Omental fat pad (tissue), 4 donors: ENCODE results near the gene MYLK. TPM values are rescaled to one million over a fixed set of nuclear protein-coding genes. Genes with fewer than 3 reads are reported as not detected.

Experiments used
- ATAC-seq: fragments of 150-250 bp; one replicate; pipeline ENCODE4 v1.9.1; 2016; ENCODE audit warnings: mild to moderate bottlenecking, moderate library complexity; ENCODE audit not compliant: low FRiP score
- DNase-seq: peaks from one replicate; pipeline ENCODE4 v3.0.0-alpha.2; 2019; ENCODE audit warnings: low spot score
- total RNA-seq, 4 donors: library from RNA; depleted of rRNA; stranded (reverse); fragments of >200 nt; gene quantifications; one replicate each; pipeline ENCODE4 v1.1.0, GENCODE V29; 2016
- TF ChIP-seq, protein P1 (sequence below), 3 donors: fragments of 450-650 bp; IDR thresholded peaks; one replicate each; pipeline ENCODE4 v1.5.1; 2016 to 2017; ENCODE audit warnings: antibody characterized with exemption in 3 of 3, mild to moderate bottlenecking in 3 of 3, moderate library complexity in 2 of 3

The MYLK gene
- total RNA-seq, 4 donors from 2014 or later = 26.8 to 188 (median 56.9) TPM

DNA sequence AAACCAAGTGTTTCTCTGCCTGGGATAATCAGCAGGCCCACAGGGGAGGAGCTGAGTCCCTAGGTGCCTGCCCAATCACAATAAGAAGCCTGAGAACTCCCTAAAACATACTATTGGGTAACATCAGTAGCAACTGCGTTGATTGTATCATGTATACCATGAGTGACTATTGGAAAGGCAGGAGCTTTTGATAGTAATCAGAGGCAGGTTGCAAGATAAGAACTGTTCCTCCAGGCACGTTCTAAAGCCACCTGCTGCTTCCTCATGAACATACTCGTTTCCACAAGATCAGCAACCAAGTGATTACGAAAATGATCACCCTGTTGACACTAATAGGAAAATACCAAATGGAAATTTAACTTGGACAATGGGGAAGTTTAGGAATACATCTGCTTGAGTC lies 6.7 kb downstream of the MYLK start:
- no peak for ATAC-seq
- DNase-seq = no peak
- TF ChIP-seq, protein P1, sequence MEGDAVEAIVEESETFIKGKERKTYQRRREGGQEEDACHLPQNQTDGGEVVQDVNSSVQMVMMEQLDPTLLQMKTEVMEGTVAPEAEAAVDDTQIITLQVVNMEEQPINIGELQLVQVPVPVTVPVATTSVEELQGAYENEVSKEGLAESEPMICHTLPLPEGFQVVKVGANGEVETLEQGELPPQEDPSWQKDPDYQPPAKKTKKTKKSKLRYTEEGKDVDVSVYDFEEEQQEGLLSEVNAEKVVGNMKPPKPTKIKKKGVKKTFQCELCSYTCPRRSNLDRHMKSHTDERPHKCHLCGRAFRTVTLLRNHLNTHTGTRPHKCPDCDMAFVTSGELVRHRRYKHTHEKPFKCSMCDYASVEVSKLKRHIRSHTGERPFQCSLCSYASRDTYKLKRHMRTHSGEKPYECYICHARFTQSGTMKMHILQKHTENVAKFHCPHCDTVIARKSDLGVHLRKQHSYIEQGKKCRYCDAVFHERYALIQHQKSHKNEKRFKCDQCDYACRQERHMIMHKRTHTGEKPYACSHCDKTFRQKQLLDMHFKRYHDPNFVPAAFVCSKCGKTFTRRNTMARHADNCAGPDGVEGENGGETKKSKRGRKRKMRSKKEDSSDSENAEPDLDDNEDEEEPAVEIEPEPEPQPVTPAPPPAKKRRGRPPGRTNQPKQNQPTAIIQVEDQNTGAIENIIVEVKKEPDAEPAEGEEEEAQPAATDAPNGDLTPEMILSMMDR (IDR thresholded peaks at IDR 0.05) = no peak

DNA sequence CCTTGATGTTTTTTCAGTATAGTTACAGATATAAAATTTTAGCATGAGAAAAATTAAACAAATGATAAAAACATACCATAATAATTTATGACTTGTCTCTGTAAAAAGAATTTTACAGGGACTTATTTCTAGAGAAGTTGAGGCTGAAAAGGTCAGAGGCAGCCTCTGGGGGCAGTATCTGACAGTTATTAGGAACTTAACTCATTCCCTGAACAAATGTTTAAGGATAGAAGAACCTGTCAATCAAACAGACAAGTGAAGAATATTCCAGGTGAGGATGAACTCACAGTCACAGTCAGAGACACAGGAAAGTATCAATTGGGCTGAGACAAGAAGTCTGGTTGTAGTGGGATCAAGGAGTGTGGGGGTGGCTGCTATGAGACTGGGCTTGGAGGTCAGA lies 7.3 kb downstream of the MYLK start:
- TF ChIP-seq, protein P1 (IDR thresholded peaks at IDR 0.05) = no peak
- DNase-seq = no peak
- ATAC-seq = no peak

DNA sequence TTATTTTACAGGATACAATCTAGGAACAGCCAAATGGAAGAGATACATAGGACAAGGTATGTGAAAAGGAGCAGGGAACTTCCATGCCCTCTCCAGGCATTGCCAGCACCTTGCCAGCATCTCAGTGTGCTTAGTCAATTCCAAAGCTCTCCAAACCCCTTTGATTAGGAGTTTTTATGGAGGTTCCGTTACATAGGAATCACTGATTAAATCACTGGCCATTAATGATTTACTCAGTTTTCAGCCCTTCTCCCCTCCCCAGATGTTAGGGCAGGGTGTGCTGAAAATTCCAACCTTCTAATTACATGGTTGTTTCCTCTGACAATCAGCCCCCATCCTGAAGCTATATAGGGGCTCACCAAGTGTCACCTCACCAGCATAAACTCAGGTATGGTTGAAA lies 11.5 kb downstream of the MYLK start:
- DNase-seq (no peak), ATAC-seq (no peak)
- TF ChIP-seq, protein P1 (IDR thresholded peaks at IDR 0.05) = no peak

DNA sequence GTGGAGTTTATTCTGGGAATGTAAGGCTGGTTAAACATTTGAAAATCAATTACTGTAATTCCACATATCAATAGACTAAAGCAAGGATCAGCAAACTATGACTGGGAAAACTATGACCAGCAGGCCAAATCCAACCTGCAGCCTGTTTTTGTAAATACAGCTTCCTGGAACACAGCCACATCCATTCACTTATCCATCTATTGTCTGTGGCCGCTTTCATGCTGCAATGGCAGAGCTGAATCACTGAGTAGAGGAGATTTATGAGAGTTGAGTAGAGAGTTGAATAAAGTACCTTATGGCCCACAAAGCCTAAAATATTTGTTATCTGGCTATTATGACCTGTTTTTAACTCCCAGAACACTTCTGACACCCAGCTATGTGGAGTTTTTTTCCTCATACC lies 12.2 kb downstream of the MYLK start:
- no peak for DNase-seq
- no peak for ATAC-seq
- TF ChIP-seq, protein P1 (IDR thresholded peaks at IDR 0.05) = no peak

DNA sequence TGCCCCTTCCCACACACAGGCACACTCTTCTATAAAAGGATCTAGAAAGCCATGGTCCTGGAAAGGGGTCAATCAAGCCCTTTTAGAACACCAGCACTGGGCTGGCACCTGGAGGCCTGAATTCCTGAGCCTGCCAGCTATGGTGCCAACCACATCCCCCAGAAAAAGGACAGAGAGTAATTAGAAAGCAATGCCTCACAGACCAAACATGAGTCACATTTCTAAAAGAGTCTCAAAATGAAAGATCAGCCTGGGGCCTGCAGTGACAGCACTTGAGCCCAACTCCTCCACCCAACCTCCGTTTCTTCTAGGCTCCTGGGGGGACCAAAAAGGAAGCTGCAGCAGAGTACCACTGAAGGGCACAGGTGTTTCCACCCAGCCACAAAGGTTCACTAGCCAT lies 14.1 kb downstream of the MYLK start:
- TF ChIP-seq, protein P1 (IDR thresholded peaks at IDR 0.05) = no peak
- DNase-seq (no peak), ATAC-seq (no peak)

DNA sequence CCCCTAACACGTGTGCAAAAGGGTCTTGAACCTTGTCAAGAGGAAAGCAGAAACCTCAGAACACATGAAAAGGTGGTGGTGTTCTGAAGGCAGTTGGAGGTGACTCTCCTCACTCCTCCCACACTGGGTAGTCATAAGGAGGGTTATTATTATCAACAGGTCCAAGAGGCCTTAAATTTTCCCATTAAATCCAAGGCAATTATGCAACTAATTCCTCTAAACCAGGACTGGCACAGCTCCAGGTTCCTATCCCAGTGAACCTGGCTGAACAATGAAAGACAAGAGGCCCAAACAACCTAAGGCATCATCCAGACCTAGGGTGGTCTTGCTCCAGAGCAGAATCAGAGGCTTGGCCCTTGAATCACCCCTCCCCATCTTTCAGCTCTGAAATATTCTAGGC lies 15.0 kb downstream of the MYLK start:
- DNase-seq (no peak), ATAC-seq (no peak)
- TF ChIP-seq, protein P1 (IDR thresholded peaks at IDR 0.05) = no peak

DNA sequence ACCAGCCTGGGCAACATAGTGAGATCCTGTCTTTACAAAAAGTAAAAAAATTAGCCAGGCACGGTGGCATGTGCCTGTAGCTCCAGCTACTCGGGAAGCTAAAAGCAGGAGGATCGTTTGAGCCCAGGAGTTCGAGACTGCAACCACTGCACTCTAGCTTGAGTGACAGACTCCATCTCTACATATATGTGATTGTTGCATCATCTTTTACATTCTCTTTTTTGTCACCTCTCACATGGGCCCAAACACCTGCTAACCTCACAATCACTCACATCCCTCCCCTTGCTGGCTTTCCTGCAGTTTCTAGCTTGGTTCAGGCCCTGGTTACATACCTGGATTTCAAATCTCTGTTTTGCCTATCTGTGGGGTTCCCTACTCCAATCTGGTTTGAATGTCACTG lies 19.4 kb downstream of the MYLK start:
- DNase-seq = no peak
- TF ChIP-seq, protein P1 (IDR thresholded peaks at IDR 0.05) = no peak
- ATAC-seq = no peak
